GM19372 (cell line): ENCODE measurements around the gene PALD1.
"Not testable (repeated sequence)": the region's sequence is repeated elsewhere in the genome, so short reads cannot be mapped to it uniquely, and the experiment has no call there.

ENCODE experiments used
- ATAC-seq: cut with Tn5 transposase; IDR thresholded peaks from one replicate; pipeline ENCODE4 v1.9.1; 2021; ENCODE audit warnings: mild to moderate bottlenecking, low read depth, moderate library complexity; ENCODE audit not compliant: unreplicated experiment

Gene PALD1

GRCh38 chr10:70481105-70481504, 2.5 kb downstream of the PALD1 start:
- ATAC-seq = no peak

GRCh38 chr10:70481831-70482530, 3.4 kb downstream of the PALD1 start:
- no peak for ATAC-seq

DNA sequence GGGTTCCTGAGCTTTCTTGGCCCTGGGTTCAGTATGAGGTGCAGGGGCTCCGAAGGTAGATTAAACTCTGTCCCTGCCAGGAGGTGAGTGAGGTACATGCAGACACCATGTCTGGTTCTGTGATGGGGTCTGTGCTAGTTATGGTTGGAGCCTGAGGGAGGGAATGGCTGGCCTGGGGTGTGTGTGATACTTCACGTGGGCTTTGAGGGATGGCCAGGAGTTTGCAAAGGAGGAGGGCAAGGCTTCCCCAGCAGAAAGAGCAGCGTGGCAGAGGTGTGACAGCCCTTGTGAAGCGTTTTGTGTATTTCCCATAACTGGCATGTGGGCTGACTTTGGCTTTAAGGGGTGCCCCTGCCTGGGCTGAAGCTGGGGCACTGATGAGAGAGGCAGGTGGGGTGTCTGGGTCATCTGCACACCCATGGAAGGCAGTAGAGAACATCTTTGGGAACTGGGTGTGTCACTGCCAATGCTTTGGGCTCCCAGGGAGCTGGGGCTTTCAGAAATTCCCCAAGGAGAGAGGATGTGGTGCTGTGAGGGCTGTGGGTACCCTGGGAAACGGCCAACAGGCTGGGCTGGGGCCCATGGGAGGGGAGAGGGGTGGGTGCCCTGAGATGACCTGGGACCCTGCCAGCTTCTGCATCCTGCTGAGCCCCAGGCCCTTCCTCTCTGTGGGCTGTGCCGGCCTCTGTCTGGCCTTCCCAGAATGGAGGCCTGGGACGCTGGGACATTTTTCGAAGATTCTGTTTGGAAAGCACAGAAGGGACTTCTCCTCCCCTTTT, 4.6 kb downstream of the PALD1 start:
- no peak for ATAC-seq

GRCh38 chr10:70483872-70484271, 5.3 kb downstream of the PALD1 start:
- ATAC-seq = not testable (repeated sequence)

GRCh38 chr10:70487824-70488223, 9.3 kb downstream of the PALD1 start:
- no peak for ATAC-seq

- no peak for ATAC-seq
Observed at GRCh38 chr10:70490142-70490541, 11.6 kb downstream of the PALD1 start.

GRCh38 chr10:70491614-70492013, 13.0 kb downstream of the PALD1 start:
- no peak for ATAC-seq

GRCh38 chr10:70492786-70493659, 14.5 kb downstream of the PALD1 start:
- no peak for ATAC-seq

DNA sequence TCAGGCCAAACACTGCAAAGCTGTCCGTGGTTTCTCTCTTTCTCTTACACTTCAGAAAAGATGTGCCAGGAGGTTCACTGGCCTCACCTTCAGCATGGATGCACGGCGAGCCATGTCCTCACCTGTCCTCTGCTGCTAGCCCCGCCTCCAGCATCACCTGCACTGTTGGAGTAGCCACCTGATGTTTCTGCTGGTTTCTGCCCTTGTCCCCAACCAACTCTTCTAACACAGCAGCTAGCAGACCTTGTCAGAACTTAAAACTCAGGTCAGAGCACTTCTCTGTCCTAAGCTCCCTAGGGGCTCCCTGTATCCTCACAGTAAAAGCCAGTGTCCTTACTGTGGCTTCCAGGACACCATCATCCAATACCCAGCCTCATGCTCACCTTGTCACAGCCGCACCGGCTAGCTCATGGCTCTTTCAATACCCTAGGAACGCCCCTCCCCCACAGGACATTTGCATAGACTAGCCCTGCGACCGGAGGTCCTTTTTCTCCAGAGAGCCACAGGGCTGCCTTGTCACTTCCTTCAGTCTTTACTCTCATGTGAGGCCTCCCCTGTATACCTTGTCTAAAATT, 15.2 kb downstream of the PALD1 start:
- ATAC-seq = no peak

DNA sequence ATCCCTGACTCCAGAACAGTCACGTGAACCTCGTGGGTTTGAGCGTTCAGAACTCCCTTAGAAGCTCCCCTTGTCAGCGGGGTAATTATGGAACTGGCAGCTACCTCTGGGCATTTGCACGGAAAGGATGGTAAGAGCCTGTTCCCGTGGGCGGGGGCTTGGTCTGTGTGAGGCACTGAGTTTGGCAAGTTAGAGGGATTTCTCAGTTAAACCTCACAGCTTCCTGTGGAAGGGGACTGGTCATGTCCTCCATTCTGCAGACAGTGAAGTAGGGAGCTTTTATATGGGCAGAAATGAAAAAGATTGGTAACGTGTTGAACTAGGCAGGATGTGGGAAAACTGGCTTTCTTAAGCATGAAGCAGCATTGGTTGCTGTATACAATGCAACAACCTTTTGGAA, 16.0 kb downstream of the PALD1 start:
- no peak for ATAC-seq

- ATAC-seq = no peak
Observed at GRCh38 chr10:70494966-70495365, 16.4 kb downstream of the PALD1 start.

DNA sequence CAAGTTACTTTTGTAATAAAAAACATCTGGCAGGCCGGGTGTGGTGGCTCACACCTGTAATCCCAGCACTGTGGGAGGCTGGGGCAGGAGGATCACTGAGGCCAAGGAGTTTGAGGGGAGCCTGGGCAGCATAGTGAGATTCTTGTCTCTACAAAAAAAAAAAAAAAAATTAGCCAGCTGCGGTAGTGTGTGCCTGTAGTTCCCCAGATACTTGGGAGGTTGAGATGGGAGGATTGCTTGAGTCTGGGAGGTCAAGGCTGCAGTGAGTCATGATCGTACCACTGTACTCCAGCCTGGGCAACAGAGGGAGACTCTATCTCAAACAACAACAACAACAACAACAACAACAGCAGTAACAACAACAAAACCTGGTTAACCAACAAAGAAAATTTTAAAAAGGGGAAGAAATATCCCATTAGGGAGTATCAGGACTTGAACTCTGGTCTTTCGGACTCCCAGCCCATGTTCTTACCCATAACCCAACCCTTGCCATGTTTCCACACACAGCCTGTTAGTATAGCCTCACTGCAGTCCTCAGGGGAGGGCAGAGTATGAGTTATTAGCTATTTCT, 17.2 kb downstream of the PALD1 start:
- no peak for ATAC-seq

GRCh38 chr10:70496341-70497119, 18.0 kb downstream of the PALD1 start:
- ATAC-seq = no peak

GRCh38 chr10:70497120-70497545, 18.6 kb downstream of the PALD1 start:
- ATAC-seq = no peak

GRCh38 chr10:70498970-70499835, 20.6 kb downstream of the PALD1 start:
- no peak for ATAC-seq

- ATAC-seq = no peak
Observed at GRCh38 chr10:70499836-70500167, 21.2 kb downstream of the PALD1 start.

GRCh38 chr10:70500368-70500767, 21.8 kb downstream of the PALD1 start:
- ATAC-seq = no peak

GRCh38 chr10:70500812-70501301, 22.3 kb downstream of the PALD1 start:
- no peak for ATAC-seq

- no peak for ATAC-seq
Observed at GRCh38 chr10:70502406-70502805, 23.8 kb downstream of the PALD1 start.
